GM18951 (cell line): Measurements from ENCODE around the gene CACNA1C.

Experiments used
- POLR2A ChIP-seq: IDR thresholded peaks from 4 replicates; pipeline ENCODE4 v1.6.1; 2011; ENCODE audit warnings: mild to moderate bottlenecking; ENCODE audit not compliant: insufficient read length, insufficient read depth; ENCODE audit errors: extremely low read depth
- in situ Hi-C: fragments of 300-500 bp; cut with MboI; formaldehyde crosslinking; loops from one replicate; pipeline ENCODE4 v1.12.0; 2022; ENCODE audit warnings: low sequenced_read_pairs, mixed read lengths, inconsistent platforms; ENCODE audit not compliant: unreplicated experiment

Gene CACNA1C

GRCh38 chr12:2190085-2190484 lies 137.3 kb downstream of the CACNA1C start:
- no peak for TF ChIP-seq POLR2A
- in situ Hi-C loops, result no loop called here

DNA sequence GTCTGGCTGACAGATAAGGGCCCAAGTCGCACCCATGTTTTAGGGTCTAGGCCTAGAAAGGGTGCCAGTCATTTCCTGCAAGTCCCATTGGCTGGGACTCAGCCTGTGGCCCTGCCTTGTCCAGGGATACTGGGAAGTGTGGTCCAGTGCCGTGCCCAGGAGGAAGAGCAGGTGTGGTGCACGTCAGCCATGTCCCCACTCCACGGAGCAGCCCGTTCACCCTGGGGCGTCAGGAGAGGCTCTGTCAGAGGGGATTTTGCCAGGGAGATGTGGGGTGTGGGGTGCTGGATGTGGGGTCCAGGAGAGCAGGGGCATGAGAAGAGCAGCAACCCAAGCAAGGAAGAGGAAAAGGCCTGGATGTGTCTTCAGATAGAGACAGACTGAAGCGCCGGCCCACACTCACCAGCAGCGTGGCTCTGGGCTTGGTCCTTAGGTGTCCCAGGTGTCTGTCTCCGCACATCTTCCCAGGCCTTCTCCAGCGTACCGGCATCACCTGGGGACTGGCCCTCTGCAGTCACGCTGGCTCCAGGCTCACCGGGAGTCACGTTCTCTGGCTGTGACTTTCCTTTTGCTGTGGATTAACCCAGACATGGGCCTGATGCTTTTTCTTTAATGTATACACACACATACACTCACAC lies 138.2 kb downstream of the CACNA1C start:
- TF ChIP-seq POLR2A, result no peak
- in situ Hi-C loops, result no loop called here

GRCh38 chr12:2191534-2192153 lies 138.9 kb downstream of the CACNA1C start:
- in situ Hi-C loops, result no loop called here
- no peak for TF ChIP-seq POLR2A

DNA sequence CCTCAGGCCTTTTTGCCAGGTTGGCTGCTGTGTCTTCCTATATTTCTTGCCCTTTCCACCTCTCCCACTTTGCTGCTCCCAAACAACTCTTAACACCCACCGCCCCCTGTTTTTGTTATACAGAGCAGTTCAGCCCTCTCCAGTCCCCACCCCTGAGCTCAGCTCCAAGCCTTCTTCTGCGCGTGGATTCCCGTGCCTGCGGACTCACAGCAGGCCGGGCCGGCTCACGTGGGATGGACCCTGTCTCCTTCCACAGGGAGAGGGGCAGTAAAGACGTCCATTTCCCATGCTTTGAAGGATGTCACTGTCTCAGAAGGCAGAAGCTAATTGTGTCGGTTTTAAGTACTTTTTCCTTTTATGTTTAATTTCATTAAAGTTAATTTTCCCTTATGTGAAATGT lies 139.4 kb downstream of the CACNA1C start:
- no peak for TF ChIP-seq POLR2A
- in situ Hi-C loops, result no loop called here

DNA sequence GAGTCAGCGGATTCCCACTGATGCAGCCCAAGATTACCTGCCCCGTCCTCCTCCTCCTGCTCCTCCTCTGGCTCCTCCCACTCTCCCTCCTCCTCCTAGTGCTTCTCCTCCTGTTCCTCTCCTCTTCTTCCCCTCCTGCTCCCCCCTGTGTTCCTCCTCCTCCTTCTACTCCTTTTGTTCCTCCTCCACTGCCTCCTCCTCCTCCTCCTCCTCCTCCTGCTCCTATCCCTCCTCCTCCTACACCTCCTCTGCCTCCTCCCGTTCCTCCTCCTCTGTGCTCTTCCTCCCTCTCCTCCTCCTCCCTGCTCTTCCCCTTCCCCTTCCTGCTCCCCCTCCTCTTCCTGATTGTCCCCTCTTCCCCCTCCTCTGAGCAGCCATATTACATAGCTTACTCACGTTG lies 141.3 kb downstream of the CACNA1C start:
- in situ Hi-C loops, result no loop called here
- TF ChIP-seq POLR2A, result no peak

DNA sequence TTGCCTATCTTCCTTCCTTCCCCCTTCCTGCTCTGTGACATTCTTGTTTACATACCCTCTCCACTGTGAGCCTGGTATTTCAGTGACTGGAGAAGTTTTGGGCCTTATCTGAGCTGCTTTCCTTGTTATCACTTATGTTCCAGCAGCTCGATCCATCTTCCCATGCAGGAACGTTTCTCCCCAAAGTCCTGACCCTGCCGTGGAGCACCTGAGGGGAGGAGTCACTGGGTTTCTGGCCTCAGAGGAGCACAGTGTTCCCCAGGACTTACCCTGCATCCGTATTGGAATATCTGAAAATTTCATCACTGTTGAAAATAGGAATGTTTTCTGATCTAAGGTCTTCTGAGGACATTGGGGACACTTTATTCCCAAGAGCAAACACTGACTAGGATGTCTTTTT lies 141.8 kb downstream of the CACNA1C start:
- in situ Hi-C loops, result no loop called here
- TF ChIP-seq POLR2A, result no peak

GRCh38 chr12:2195085-2195484 lies 142.3 kb downstream of the CACNA1C start:
- in situ Hi-C loops, result no loop called here

GRCh38 chr12:2198005-2198501 lies 145.3 kb downstream of the CACNA1C start:
- TF ChIP-seq POLR2A, result no peak
- in situ Hi-C loops, result no loop called here

More at GRCh38 chr12:2195085-2195484, 142.3 kb downstream of the CACNA1C start:
- no peak for TF ChIP-seq POLR2A

GRCh38 chr12:2198542-2198941 lies 145.8 kb downstream of the CACNA1C start:
- in situ Hi-C loops, result no loop called here
- TF ChIP-seq POLR2A, result no peak

- TF ChIP-seq POLR2A, result no peak
- in situ Hi-C loops, result no loop called here
Measured at GRCh38 chr12:2205996-2206395, 153.2 kb downstream of the CACNA1C start.

DNA sequence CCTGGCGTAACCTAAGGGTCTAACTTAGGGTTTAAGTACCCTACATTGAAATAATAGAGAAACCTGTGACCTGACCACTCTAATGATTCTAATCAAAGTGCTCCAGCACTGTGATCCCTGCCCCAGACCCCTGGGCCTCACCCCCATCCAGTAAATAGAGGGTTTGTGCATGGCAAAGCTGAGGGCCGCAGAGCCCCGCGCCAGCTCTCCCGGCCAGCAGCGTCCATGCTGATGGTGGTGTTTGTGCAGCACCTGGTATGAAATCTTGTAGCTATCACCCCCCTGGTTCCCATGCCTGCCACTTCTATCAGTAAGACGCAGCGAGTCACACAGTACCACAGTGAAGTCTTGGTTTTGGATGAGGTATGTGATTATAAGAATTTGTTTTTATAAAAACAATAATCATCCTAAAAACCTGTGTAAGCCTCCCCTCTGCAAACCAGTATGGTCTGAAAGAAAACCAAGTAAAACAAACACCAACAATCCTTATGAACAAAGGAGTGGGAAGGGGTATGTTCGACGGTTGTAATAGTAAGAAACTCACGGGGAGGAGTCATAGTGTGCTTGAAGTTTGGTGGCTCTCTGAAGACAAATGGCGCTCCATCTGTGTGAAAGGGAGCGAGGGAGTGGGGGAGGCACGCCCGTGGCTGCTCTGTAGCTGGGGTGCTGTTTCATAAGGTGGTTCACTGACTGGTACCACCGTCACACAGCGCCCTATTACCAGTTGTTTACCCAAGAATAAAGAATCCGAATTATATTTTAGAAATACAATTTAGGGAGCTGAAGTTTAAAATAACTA lies 156.2 kb downstream of the CACNA1C start:
- TF ChIP-seq POLR2A, result no peak
- in situ Hi-C loops, result no loop called here

DNA sequence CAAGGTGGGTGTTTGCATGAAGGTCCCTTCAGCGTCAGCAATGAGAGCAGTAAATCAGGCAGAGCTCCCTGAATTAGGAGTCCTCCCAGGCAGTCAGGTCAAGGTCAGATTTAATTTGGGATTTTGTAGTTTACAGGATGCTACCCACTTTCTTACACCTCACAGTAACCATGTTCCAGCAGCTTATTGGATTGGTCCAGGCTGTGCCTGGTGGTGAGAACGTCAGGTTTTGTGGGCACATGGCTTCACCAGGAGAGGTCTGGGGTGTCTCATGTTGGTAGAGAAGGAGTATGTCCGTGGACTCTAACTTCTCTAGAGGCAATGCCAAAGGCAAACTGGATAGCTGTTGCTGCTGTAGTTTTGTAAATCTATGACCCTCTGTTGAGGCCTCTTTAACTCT lies 158.3 kb downstream of the CACNA1C start:
- TF ChIP-seq POLR2A, result no peak
- in situ Hi-C loops, result no loop called here

GRCh38 chr12:2212537-2212936 lies 159.8 kb downstream of the CACNA1C start:
- in situ Hi-C loops, result no loop called here
- no peak for TF ChIP-seq POLR2A
